ENCODE data around the gene KCNG2.

KCNG2 gene

GRCh38 chr18:79898952-79899608 is 101.3 kb downstream of the KCNG2 start:
- no peak overlapping the region for H3K4me3 ChIP-seq (ENCODE audit: low read depth, low read length)

GRCh38 chr18:79899609-79900445 is 102.1 kb downstream of the KCNG2 start:
- POLR2A ChIA-PET, result no interaction called here
- DNase-seq (ENCODE audit: low read depth, low spot score), result no peak
- no peak overlapping the region for H3K4me3 ChIP-seq (ENCODE audit: low read depth, low read length)

More at GRCh38 chr18:79898952-79899608, 101.3 kb downstream of the KCNG2 start:
- ChIA-PET CTCF (no interaction called here), POLR2A (no interaction called here)
- TF ChIP-seq, protein P1, sequence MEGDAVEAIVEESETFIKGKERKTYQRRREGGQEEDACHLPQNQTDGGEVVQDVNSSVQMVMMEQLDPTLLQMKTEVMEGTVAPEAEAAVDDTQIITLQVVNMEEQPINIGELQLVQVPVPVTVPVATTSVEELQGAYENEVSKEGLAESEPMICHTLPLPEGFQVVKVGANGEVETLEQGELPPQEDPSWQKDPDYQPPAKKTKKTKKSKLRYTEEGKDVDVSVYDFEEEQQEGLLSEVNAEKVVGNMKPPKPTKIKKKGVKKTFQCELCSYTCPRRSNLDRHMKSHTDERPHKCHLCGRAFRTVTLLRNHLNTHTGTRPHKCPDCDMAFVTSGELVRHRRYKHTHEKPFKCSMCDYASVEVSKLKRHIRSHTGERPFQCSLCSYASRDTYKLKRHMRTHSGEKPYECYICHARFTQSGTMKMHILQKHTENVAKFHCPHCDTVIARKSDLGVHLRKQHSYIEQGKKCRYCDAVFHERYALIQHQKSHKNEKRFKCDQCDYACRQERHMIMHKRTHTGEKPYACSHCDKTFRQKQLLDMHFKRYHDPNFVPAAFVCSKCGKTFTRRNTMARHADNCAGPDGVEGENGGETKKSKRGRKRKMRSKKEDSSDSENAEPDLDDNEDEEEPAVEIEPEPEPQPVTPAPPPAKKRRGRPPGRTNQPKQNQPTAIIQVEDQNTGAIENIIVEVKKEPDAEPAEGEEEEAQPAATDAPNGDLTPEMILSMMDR (IDR thresholded peaks at IDR 0.05; ENCODE audit: insufficient read depth, low read length, missing control alignments), result no peak
- no peak for DNase-seq (ENCODE audit: low read depth, low spot score)

DNA sequence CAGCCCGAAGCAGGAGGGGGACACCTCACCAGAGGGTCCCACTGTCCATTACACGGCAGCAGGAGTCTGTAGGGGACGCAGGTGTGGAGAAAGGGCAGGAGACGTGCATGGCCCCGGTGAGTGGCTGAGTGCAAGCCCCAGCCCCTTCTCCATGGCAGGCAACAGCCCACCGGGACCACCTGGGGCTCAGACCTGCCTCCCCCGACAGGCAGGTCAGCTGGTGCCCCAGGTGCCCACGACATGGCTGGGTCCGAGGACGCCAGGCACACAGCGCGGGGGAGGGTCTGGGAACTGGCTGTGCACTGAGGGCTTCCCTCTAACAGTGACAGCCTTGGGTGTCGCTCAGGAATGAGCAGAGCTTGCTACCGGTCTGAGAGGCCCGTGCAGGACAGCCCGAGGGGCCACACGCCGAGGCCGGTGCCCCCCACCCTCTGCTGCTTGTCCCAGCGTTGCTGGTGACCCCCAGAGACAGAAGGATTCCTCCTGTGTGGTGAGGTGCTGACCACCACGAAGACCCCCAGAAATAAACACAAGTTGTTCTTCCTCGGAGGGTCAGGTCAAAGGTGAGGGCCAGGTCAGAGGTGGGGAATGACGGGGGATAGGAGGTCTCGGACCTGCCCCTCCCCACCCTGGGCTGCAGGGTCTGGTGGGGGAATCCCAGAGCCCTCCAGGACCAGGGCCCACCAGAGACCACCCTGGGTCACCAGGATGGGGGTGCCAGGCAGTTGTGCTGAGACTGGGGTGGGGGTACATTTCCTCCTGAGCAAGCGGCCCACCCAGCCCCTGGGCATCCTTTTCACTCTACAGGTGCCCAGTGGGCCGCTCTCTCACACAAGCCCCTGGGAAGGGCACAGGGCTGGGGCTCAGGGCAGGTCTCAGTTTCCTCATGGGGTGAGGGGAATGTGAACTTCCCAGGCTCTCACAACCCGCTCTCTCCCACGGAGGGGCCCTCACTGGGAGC is 103.2 kb downstream of the KCNG2 start:
- CTCF ChIA-PET, result no interaction called here
- no peak for DNase-seq (ENCODE audit: low read depth, low spot score)
- POLR2A ChIA-PET, result no interaction called here
- TF ChIP-seq, protein P1 (IDR thresholded peaks at IDR 0.05; ENCODE audit: insufficient read depth, low read length, missing control alignments), result no peak
- H3K4me3 ChIP-seq (ENCODE audit: low read depth, low read length), result no peak overlapping the region

More at GRCh38 chr18:79899609-79900445, 102.1 kb downstream of the KCNG2 start:
- TF ChIP-seq, protein P1 (IDR thresholded peaks at IDR 0.05; ENCODE audit: insufficient read depth, low read length, missing control alignments), result no peak
- CTCF ChIA-PET, result no interaction called here

- POLR2A ChIA-PET, result no interaction called here
- H3K4me3 ChIP-seq (ENCODE audit: low read depth, low read length), result no peak overlapping the region
- no peak for DNase-seq (ENCODE audit: low read depth, low spot score)
- CTCF ChIA-PET, result no interaction called here
- TF ChIP-seq, protein P1 (IDR thresholded peaks at IDR 0.05; ENCODE audit: insufficient read depth, low read length, missing control alignments), result no peak
These were observed 103.9 kb downstream of the KCNG2 start for GRCh38 chr18:79901665-79902064.

DNA sequence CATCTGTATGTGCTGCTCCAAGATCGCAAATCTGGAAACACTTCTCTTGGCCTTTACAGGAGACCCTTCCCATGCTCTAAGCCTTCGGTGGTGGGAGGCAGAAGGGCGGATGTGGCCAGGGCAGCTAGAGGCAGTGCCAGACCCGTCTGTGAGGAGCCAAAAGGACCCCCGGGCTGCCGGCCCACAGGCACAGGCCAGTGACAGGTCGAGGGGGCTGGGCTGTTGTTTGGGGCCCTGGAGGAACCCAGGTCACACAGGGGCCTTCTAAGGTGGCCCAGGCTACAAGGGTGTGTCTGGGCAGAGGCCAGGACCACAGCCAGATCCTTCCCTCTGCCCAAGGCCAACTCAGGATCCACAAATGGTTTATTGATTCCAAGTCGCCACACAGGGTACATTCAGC is 104.3 kb downstream of the KCNG2 start:
- ChIA-PET CTCF (no interaction called here), POLR2A (no interaction called here)
- TF ChIP-seq, protein P1 (IDR thresholded peaks at IDR 0.05; ENCODE audit: insufficient read depth, low read length, missing control alignments), result no peak
- DNase-seq (ENCODE audit: low read depth, low spot score), result no peak
- H3K4me3 ChIP-seq (ENCODE audit: low read depth, low read length), result no peak overlapping the region
